ENCODE measurements around the gene ATP6V1B1.

ATP6V1B1 gene

DNA sequence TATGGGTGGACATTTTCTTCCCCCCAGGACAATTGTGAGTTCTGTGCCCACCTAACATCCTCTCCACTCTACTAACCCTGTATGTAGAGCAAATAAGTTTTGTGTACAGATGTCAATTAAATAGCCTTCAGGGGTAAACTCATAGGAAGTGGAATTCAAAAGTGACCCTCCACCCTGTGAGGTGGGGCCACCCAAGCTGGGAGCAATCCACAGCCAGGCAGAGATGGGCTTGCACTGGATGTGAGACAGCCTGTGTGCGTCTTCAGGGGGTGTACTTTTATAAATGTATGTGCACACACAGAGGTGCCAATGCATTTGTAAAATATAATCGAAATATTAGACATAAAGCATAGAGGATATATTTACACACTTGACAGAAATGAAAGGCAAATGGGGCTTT is 33.1 kb upstream of the ATP6V1B1 start:
- H3K36me3 ChIP-seq (replicated peaks; ENCODE audit: low read depth, low read length), result no peaks in the 10 kb centered on the region
- no peaks in the 10 kb centered on the region for H3K27me3 ChIP-seq (ENCODE audit: low read depth, low read length)
- no peak overlapping the region for H2AFZ ChIP-seq (ENCODE audit: low read depth, low read length)
- H3K4me2 ChIP-seq (ENCODE audit: low read length), result no peak overlapping the region
- no peak overlapping the region for H3K27ac ChIP-seq (ENCODE audit: low read length)
- no peak overlapping the region for H3K4me3 ChIP-seq (ENCODE audit: low read length)
- H4K20me1 ChIP-seq (ENCODE audit: insufficient read depth, low read length), result no peaks in the 10 kb centered on the region
- no peak overlapping the region for H3K9ac ChIP-seq (ENCODE audit: low read length)
- no peaks in the 10 kb centered on the region for H3K79me2 ChIP-seq (ENCODE audit: low read length)
- no peaks in the 10 kb centered on the region for H3K9me3 ChIP-seq (ENCODE audit: insufficient read depth, low read length)
- H3K4me1 ChIP-seq (ENCODE audit: low read length), result no peaks in the 10 kb centered on the region
- TF ChIP-seq, protein P1, sequence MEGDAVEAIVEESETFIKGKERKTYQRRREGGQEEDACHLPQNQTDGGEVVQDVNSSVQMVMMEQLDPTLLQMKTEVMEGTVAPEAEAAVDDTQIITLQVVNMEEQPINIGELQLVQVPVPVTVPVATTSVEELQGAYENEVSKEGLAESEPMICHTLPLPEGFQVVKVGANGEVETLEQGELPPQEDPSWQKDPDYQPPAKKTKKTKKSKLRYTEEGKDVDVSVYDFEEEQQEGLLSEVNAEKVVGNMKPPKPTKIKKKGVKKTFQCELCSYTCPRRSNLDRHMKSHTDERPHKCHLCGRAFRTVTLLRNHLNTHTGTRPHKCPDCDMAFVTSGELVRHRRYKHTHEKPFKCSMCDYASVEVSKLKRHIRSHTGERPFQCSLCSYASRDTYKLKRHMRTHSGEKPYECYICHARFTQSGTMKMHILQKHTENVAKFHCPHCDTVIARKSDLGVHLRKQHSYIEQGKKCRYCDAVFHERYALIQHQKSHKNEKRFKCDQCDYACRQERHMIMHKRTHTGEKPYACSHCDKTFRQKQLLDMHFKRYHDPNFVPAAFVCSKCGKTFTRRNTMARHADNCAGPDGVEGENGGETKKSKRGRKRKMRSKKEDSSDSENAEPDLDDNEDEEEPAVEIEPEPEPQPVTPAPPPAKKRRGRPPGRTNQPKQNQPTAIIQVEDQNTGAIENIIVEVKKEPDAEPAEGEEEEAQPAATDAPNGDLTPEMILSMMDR (IDR thresholded peaks at IDR 0.05; ENCODE audit: low read depth, low read length), result no peak
- TF ChIP-seq EZH2phosphoT487 (IDR thresholded peaks at IDR 0.05; ENCODE audit: low read depth), result no peak

GRCh38 chr2:70903171-70903570 is 32.5 kb upstream of the ATP6V1B1 start:
- Histone ChIP-seq H3K27me3 (ENCODE audit: low read depth, low read length) (no peaks in the 10 kb centered on the region), H3K4me1 (ENCODE audit: low read length) (no peaks in the 10 kb centered on the region), H2AFZ (ENCODE audit: low read depth, low read length) (no peak overlapping the region), H3K79me2 (ENCODE audit: low read length) (no peaks in the 10 kb centered on the region), H3K4me2 (ENCODE audit: low read length) (no peak overlapping the region), H3K36me3 (replicated peaks; ENCODE audit: low read depth, low read length) (no peaks in the 10 kb centered on the region), H3K4me3 (ENCODE audit: low read length) (no peak overlapping the region), H3K9me3 (ENCODE audit: insufficient read depth, low read length) (no peaks in the 10 kb centered on the region), H4K20me1 (ENCODE audit: insufficient read depth, low read length) (no peaks in the 10 kb centered on the region), H3K27ac (ENCODE audit: low read length) (no peak overlapping the region), H3K9ac (ENCODE audit: low read length) (no peak overlapping the region)
- no peak for TF ChIP-seq EZH2phosphoT487 (IDR thresholded peaks at IDR 0.05; ENCODE audit: low read depth)
- TF ChIP-seq, protein P1 (IDR thresholded peaks at IDR 0.05; ENCODE audit: low read depth, low read length), result no peak

DNA sequence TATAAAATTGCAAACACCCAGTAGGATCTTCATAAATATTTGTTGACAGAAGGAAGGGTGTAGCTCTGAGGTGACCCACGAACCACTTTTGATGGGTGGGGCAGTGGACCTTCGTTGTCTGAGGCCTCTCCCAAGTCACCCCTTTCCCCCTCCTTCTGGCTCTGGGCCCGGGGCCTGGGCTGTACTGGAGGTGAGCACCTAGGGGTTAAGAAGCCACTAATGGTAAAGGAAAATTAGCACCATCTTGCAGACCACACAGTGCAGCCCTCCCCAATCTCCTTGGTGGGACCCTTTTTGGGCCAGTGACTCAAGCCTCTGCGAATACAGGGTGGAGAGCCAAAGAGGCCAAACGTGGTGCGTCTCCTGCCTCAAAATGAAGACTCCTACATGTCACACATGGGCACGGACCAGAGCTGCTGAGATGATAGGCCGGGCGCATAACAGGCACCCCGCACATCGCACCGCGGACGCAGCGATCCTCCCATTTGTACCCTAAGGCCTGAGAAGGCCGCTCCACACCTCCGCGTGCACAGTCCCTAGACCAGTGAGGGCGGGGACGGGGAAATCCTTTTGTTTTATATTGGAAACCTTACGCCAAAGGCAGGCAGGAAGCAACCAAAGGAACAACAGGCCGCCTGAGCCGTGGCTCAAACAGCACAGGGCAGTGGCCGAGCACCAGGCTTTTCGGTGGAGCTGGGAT is 31.9 kb upstream of the ATP6V1B1 start:
- TF ChIP-seq EZH2phosphoT487 (IDR thresholded peaks at IDR 0.05; ENCODE audit: low read depth), result no peak
- TF ChIP-seq, protein P1 (IDR thresholded peaks at IDR 0.05; ENCODE audit: low read depth, low read length), result no peak
- Histone ChIP-seq H3K4me2 (ENCODE audit: low read length) (no peak overlapping the region), H3K27me3 (ENCODE audit: low read depth, low read length) (no peaks in the 10 kb centered on the region)

DNA sequence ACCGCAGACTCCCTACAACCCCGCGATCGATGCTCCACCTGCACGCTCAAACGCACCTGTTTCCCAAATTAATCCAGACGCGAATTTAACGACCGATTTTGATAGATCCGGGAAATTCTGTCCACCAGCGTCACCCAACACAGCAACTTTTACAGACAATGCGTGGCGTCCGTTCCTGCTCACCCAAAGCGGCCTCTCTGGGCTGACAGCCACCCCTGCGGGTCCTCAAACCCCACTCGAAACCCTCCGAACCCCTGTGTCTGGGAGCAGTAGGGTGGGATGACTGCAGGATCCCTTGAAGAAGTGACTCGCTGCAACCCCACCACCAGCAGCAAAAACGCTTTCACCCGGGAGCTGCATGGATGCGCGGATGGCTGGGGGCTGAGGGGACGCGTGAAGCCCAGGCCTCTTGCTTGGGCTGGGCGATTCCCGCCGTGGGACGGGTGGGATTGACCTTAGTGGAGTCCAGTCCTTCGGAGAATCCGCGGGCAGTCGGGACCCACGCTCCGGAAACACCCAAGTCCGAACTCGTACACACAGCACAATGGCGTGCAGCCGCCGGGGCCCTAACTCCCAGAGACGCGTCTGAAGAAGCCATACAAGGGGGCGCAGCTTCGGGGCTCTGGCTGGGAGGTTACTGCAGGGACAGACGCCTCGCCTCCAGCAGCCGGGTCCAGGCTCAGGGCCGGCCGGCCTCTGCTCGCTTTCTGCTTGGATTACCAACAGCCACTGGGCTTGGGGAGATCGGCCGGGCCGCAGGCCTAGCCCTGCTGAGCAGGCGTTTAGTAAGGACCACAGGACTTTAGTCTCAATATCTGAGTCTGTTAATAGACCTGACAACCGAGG is 31.1 kb upstream of the ATP6V1B1 start:
- H3K4me3 ChIP-seq (ENCODE audit: low read length), result no peak overlapping the region
- H3K27ac ChIP-seq (ENCODE audit: low read length), result no peak overlapping the region
- H3K9ac ChIP-seq (ENCODE audit: low read length), result no peak overlapping the region
- no peaks in the 10 kb centered on the region for H3K9me3 ChIP-seq (ENCODE audit: insufficient read depth, low read length)
- no peaks in the 10 kb centered on the region for H4K20me1 ChIP-seq (ENCODE audit: insufficient read depth, low read length)
- H3K79me2 ChIP-seq (ENCODE audit: low read length), result no peaks in the 10 kb centered on the region
- no peaks in the 10 kb centered on the region for H3K4me1 ChIP-seq (ENCODE audit: low read length)
- H3K27me3 ChIP-seq (ENCODE audit: low read depth, low read length), result no peaks in the 10 kb centered on the region
- no peak for TF ChIP-seq EZH2phosphoT487 (IDR thresholded peaks at IDR 0.05; ENCODE audit: low read depth)
- TF ChIP-seq, protein P1 (IDR thresholded peaks at IDR 0.05; ENCODE audit: low read depth, low read length), result no peak
- H2AFZ ChIP-seq (ENCODE audit: low read depth, low read length), result no peak overlapping the region
- no peak overlapping the region for H3K4me2 ChIP-seq (ENCODE audit: low read length)
- H3K36me3 ChIP-seq (replicated peaks; ENCODE audit: low read depth, low read length), result no peaks in the 10 kb centered on the region

More for the DNA sequence above, 31.9 kb upstream of the ATP6V1B1 start:
- no peak overlapping the region for H2AFZ ChIP-seq (ENCODE audit: low read depth, low read length)
- H3K27ac ChIP-seq (ENCODE audit: low read length), result no peak overlapping the region
- no peaks in the 10 kb centered on the region for H3K9me3 ChIP-seq (ENCODE audit: insufficient read depth, low read length)
- no peaks in the 10 kb centered on the region for H3K79me2 ChIP-seq (ENCODE audit: low read length)
- no peak overlapping the region for H3K4me3 ChIP-seq (ENCODE audit: low read length)
- no peaks in the 10 kb centered on the region for H3K36me3 ChIP-seq (replicated peaks; ENCODE audit: low read depth, low read length)
- H3K9ac ChIP-seq (ENCODE audit: low read length), result no peak overlapping the region
- H4K20me1 ChIP-seq (ENCODE audit: insufficient read depth, low read length), result no peaks in the 10 kb centered on the region
- no peaks in the 10 kb centered on the region for H3K4me1 ChIP-seq (ENCODE audit: low read length)

Measured in OCI-LY3 (cell line).